HG02840 (cell line): ENCODE data around the gene ARHGEF4.
"Not testable (repeated sequence)": the region's sequence is repeated elsewhere in the genome, so short reads cannot be mapped to it uniquely, and the experiment has no call there.

Experiments used
- ATAC-seq: cut with Tn5 transposase; IDR thresholded peaks from one replicate; pipeline ENCODE4 v1.9.1; 2021; ENCODE audit warnings: mild to moderate bottlenecking, moderate library complexity, moderate number of reproducible peaks; ENCODE audit not compliant: unreplicated experiment, low FRiP score

Gene ARHGEF4

DNA sequence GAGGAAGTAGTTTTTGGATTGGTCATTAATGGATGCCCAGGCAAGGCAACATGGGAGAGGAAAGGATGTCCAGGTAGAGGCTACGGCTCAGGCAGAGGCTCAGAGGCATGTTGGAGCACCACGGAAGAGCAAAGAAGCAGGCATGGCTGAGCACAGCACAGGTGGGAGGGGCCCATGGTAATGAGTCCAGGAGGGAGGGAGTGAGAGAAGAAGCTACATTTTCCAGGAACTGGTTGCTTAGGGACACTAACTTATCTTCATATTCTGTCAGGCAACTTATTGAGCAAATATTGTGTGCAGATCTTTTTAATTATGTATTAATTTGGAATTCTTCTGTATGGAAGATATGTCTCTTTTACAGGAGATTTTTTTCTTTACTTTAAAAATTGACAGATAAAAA, 42.2 kb downstream of the ARHGEF4 start:
- no peak for ATAC-seq

DNA sequence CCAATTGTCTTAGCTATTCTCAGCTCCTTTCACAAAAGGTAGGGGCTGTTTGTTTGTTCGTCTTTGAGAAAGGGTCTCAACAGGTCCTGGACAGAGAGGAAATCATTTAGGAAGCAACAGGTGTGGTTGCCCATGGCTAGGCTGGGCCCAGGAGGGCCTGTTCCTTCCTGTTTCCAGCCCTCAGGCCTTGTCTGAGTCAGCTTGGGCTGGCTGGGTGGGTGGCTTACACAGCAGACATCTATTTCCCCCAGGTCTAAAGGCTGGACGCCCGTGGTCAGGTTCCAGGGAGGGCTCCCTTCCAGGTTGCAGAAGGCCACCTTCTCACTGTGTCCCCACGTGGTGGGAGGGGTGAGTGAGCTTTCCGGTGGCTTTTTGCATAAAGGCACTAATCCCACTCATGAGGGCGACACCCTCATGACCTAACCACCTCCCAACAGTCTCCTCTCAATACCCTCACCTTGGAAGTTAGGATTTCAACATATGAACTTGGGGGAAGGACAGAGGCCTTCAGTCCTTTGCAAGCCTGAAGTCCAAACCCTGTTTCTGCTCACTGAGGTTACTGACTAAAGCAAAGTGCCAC, 45.5 kb downstream of the ARHGEF4 start:
- ATAC-seq, result no peak

DNA sequence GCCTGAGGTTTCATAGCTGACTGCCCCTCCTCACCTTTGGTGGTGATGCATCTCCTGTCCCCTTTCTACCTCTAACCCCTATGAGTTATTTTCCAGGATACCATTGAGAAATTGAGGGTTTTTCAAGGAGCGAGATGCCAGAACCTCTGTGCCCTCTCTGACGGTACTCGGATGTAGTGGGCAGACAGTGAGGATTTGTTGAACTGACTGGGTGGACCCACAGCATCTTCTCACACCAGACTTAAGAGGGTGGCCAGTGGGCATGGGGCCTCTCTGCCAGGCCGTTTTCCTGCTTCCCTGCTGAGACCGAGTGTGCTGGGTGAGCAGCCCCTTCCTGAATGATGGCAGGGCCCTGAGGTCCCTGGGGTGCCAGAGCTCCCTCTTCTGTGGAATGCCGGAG, 46.3 kb downstream of the ARHGEF4 start:
- no peak for ATAC-seq

DNA sequence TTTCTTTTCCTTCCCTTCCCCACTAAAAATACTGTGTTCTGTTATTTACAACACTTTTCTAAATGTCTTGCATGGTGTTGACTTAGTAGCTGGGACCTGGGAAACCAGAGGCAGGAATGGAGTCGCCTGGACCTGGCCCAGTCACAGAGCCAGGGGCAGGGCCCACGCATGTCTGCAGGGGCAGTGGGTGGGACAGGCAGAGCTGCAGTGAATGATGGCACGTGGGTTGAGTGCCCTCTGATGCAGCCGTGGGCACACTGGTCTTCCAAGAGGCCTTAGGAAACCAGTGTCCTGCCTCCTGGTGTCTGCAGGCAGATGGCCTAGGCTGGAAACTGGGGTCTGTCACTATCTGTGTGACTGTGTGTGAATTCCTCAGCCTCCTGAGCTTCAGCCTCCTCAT, 46.8 kb downstream of the ARHGEF4 start:
- ATAC-seq, result no peak

DNA sequence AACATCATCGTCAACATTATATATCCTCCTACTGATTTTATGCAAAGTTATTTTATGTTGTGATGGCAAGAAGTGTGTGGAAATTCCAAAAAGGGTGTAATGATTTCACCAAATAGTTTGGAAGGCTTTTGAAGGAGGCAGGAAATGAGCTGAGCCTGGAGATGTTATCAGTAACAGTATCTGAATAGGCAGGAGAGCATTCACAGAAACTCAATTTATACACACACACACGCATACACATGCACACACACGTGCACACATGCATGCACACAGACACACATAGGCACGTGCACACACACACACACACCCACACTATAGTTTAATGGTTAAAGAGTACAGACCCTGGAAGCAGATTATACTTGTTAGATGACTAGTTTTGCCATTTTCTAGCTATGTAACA, 47.3 kb downstream of the ARHGEF4 start:
- no peak for ATAC-seq

DNA sequence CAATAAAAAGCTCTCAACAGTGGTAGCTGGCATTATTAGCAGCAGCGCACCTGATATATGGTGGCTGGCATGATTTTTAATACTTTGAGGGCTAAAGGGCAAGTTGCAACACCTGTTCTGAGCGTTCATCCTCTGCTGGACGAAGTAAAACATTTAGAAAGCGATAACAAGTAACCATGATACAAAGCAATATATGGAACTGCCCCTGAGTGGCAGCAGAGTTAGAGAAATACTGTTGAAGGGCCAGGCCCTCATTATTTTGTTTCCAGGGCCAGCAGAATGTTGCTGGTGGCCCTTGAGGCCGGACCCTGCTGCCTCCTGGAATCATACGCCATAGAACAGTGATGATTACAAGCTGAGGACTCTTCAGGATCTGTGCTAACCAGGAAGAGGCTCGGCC, 47.8 kb downstream of the ARHGEF4 start:
- ATAC-seq, result no peak

DNA sequence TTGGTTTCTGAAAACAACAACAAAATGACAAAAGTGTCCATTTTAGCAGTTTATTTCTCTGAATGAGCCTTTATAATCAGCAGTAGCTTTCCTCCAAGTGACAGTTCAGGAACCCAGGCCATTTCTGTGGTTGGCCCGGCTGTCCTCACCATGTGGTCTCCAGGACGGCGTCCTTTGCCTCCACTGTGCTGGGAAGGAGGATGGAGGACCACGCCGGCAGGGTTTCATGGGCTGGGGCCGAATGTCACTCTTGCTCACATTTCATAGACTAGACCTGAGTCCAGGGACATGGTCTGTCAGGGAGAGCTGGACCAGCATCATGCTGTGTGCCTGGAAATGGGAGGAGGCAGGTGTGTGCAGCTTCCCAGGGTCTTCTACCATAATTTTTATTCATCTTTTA, 50.9 kb downstream of the ARHGEF4 start:
- ATAC-seq, result no peak

DNA sequence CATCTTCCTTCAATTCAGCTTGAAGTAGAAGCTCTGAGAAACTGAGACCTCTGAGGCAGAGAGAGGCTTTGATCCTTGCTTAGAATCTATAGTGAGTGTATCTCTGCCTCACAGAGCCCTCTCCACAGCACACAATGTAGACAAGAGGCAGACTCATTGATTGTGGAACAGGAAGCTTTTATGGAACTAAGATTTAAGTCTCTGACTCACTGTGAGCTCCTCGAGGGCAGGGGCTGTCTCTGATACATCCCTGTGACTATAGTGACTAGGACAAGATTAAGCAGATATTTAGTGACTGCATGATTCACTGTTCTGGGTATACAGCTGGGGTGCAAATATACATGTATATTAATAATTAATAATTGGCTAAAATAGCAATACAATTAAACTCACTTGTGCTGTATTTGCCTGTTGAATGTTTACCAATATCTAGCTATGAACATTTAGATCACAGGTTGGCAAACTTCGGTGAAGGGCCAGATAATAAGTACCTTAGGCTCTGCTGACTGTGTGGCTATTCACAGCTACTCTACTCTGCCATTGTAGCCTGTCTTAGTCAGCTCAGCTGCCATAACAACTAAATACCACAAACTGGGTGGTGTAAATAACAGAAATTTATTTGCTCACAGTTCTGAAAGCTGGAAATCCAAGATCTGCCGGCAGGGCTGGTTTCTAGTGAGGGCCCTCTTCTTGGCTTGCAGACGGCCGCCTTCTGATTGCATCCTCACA, 54.4 kb downstream of the ARHGEF4 start:
- no peak for ATAC-seq

DNA sequence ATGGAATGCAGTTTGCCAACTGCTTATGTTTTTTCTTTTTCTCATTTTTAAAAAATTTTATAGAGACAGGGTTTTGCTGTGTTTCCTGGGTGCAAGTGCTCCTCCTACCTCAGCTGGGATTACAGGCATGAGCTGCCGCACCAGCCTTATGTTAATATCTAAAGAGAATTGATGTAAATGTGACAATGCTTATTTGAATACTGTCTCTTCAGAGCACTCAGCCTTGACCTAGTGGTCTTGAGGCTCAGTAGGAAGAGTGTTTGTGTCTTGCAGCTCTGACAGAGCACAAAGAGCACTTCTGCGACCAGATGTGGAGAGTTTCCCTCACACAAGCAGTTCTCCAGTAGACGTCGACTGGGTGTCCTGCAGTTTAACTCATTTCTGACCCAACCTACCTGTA, 55.3 kb downstream of the ARHGEF4 start:
- ATAC-seq, result no peak

DNA sequence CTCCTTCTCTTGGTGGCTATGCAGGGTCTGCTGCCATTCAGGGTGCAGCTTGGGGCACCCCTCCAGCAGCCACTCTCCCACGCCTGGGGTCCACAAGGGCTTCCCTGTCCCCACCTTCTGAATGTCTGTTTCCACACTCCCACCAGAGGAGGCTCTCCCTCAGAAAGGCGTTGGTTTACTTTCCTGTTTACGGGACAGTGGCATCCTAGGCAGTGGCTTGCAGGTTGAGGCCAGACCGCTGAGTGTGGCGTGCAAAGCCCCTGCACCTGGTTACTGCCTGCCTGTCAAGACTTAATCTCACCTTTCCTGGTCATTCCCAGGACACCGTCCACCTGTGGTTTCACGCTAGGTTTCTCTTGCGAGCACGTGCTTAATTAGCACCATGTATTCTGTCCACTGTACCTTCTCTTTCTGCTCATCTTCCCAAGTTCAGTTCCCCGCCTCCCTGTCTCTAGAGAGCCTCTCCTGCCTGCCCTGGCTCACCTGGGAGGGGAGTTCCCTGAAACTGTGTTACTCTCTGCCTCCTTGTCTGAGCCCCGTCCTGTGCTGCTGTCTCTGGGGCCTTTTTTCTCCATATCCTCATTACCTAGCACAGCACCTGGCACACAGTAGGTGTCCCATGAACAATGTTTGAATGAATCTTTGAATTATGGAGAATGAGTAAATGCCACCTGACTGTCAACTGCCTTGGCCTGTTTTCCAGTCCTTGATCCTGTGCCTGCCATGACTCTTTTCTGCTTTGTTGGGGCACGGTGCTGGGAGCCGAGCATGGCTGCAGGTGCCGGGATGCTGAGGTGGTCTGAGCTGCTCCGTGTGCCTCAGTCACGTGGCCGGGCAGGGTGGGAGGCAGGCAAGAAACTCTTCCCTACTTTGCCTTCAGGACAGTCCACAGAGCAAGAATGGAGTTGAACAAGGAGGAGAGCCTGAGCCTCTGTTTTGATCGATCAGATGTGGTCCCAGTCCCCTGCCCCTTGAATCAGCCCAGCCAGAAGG, 56.4 kb downstream of the ARHGEF4 start:
- no peak for ATAC-seq

DNA sequence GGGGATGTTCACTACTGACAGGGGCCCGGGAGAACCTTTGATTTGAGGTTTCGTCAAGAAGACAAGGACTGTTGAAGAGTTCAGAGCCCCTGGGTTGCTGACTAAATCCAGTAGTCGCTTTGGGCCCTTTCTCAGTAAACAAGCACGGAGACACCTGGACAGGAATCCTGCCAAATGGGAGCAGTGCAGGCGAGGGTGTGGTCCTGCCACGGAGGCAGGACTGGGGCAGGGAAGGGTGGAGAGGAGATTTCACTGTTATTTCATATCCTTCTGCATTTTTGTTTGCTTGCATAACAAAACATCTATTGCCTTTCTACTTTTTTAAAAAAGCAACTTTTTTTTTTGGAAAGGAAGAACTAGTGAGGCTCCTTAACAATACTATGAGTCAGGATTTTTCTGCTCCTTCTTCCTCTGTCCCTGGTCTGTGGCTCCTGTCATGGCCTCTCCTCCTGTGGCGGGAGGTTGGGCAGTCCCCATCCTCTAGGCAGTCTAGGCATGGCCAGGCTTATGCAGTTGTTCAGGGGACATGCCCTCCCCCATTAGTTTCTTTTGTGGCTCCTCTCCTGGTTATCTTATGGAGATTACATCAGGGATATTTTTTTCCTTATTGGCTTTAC, 57.7 kb downstream of the ARHGEF4 start:
- ATAC-seq, result no peak

DNA sequence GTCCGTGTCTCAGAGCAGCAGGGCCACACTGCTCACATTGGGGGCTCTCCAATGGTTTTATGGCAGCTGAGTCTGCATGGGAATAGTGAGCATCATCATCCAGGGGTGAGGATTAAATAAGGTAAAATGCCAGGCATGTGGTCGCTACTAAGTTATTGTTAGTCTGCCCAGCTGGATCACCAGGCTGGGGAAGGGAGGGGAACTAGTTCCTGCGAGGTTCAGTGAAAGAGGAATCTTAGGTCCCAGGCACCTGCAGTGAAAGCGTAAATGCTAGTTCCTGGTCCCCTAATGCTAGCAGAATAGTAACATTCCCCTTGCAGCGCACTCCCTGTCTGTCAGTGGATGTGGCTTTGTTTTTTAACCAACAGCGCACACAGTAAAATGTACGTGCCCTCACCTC, 60.1 kb downstream of the ARHGEF4 start:
- no peak for ATAC-seq

DNA sequence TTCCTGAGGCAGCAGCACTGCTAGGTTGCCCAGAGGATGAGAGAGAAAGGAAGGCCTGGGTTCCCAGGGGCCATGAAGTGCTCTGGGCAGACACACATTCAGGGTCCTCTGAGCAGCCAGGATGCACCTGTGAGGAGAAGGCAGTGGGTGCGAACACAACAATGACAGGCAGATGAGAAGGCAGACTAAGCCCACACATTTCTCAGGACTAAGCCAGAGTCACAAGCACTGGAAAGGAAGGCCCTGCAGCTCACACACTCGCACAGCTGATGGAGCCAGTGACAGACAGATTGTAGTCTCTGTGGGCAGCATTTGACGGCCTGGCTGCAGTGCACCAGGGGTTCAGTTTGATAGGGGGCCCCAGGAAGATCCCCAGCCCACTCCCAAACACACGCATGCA, 61.8 kb downstream of the ARHGEF4 start:
- ATAC-seq, result no peak

DNA sequence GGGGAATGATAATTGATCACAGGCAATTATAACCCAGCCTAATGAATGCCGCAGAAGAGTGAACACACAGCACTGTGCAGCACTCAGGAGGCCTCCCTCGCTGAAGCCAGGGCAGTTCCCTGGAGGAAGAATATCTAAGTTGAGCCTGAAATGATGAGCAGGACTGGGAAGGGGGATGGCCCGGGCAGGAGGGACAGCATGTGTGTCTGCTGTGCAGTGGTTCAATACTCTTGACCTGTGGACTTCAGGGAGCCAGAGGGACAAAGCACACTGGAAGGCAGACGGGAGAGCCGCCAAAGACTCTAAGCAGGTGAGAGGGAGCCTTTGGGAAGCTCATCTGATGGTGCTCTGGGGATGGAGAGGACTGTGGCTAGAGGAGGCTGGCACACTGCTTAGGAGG, 62.6 kb downstream of the ARHGEF4 start:
- ATAC-seq, result no peak

DNA sequence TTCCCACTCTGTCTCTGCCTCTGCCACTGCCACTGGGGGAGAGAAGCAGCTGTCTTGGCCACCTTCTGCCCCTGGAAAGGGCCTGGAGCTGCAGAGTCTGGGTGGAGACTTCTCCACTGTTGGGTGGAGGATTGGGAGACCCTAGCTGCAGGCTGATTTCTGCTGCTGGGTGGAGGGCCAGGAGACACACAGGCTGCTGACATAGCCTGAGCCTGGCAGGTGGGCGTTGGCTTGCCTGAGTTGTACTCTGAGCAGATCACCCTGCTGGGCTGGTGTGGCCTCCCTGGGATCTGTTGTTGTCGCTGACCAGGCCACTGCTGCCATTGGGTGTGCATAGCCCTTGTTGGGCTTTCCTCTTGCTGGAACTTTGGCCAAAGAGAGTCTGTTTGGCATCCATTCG, 64.3 kb downstream of the ARHGEF4 start:
- no peak for ATAC-seq

DNA sequence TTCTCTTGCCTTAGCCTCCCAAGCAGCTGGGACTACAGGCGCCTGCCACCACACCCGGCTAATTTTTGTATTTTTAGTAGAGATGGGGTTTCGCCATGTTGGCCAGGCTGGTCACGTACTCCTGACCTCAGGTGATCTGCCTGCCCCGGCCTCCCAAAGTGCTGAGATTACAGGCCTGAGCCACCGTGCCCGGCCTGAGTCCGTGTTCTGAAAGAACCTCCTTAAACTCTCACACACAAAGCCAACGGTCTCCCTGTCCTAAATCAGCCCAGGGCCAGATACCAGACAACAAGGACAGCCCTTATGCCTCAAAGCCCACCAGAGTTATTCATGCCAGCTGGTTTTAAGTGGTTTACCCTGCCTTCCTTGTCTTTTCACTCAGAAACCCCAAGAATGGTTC, 64.9 kb downstream of the ARHGEF4 start:
- not testable (repeated sequence) for ATAC-seq

DNA sequence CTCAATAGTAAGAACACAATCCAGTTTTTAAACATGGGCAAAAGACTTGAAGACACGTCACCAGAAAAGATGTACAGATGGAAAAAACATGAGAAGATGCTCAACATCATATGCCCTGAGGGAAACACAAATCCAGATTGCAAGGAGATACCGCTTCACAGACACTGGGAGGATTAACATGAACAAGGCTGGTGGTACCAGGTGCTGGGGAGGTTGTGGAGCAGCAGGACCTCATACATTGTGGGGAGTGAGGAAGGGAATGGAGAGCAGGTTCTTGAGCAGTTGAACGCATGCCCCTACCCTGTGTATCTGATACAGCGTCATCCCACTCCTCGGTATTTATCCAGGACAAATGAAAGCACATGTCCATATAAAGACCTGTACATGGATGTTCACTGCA, 72.1 kb downstream of the ARHGEF4 start:
- no peak for ATAC-seq

DNA sequence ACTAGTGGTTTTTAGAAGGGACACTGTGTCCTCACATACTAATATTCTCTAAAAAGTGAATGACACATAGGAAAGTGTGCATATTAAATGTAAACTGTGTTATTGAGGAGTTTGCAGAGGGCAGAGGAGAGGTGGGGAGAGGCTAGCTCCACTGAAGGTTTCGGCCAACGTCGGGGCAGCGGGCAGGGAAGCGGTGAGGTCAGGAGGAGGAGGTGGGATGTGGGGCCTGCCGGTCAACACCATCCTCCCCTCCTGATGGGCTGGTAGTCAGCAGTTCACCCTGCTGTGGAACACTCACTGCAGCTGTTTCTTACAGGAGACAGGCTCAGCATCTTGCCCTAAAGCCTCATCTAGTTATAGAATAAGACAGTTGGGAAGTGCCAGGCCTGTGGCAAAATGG, 74.2 kb downstream of the ARHGEF4 start:
- no peak for ATAC-seq

DNA sequence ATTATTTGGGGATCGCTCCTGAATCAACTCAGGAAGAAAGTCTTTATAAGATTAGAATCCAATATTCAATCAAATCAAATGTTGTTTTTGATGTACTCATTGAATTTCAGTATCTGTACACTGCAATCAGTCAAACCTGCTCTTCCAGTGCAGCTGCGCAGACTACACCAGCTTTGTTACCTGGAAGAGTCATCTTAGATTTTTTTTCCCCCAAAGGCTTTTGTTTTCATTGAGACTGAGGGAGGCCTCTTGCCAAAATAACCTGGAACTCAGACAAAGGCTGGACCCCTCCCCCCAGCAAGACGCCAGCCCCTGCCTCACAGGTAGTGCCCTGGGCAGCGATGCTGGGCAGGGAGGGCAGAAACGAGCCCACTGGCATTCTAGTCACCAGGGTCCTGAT, 74.8 kb downstream of the ARHGEF4 start:
- ATAC-seq, result no peak

DNA sequence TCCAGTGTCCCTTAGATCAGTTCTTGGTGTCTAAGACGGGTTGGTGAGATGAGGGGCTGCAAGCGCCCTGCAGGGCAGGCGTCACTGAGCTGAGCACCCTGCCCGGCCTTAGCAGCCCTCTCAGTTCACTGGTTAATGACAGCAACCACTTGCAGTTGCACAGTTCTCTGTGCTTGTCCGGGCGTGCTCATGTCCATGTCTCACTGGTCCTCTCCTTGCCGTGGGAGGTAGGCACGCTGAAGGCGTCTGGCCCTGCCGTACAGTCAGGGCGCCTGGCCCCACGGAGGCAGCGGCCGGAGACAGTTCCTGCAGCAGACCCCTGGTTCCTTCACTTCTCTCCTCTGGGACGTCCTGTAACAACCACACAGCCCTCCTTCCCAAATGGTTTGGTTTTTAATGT, 75.3 kb downstream of the ARHGEF4 start:
- no peak for ATAC-seq

DNA sequence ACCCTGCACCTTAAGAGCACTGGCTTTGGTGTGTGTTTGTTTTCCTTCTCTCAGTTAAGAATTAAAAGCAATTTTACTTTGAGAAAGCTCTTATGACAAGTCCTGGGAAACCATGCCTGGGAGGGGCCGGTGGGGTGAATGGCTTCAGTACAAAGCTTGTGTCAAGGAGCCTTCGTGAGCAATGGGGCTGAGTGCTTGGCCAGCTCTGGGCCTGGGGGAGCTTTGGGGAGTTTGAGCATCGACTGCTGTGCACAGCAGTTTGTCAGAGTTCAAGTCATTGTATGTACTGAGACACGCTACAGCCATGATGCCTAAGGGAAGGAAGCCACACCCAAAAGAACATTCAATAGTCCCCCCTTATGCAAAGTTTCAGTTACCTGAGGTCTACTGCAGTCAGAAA, 75.8 kb downstream of the ARHGEF4 start:
- ATAC-seq, result no peak
